Esophagus squamous epithelium (tissue), 4 donors: ENCODE measurements around the gene GBA2.

Experiments used
- POLR2A ChIP-seq, 4 donors: fragments of 450-650 bp; IDR thresholded peaks; one replicate each; pipeline ENCODE4 v1.6.1; 2017; ENCODE audit warnings: antibody characterized with exemption in 4 of 4, mild to moderate bottlenecking in 4 of 4, moderate library complexity in 3 of 4
- TF ChIP-seq, protein P1 (sequence below), 6 experiments: fragments of 450-650 bp in 4 of 6; fragments of 200-600 bp in 2 of 6; sonication (generic) in 2 of 6; IDR thresholded peaks; one replicate each; pipeline ENCODE4 v1.5.1; 2016 to 2019; ENCODE audit warnings: antibody characterized with exemption in 6 of 6, mild to moderate bottlenecking in 4 of 6, moderate library complexity in 4 of 6

DNA sequence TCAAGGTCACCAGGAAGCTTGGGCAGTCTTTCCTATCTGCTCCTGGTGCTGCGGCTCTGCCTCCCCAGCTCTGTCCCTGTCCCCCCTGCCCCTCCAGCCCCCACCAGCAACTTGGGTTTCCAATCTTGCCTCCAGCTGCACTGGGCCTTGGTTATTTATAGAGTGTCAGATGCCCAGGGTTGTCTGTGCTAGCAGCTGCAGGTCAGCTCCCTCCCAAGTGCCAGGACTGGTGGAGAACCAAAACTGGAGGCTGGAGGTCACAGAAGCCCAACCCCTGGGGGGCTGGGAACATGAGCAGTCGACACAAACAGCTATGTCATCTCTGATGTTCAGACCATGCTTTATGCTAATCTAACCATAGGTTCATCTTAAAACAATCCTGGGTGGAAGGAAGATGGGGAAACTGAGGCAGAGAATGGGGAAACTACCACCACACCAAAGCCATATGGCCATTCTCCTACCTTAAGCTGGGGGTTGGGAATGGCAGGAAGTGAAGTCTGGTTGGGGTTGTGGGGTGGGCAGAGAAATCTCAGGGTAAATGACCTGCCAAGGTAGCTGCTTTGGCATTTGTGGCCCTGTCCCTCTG, 61.0 kb downstream of the GBA2 start:
- TF ChIP-seq, protein P1, sequence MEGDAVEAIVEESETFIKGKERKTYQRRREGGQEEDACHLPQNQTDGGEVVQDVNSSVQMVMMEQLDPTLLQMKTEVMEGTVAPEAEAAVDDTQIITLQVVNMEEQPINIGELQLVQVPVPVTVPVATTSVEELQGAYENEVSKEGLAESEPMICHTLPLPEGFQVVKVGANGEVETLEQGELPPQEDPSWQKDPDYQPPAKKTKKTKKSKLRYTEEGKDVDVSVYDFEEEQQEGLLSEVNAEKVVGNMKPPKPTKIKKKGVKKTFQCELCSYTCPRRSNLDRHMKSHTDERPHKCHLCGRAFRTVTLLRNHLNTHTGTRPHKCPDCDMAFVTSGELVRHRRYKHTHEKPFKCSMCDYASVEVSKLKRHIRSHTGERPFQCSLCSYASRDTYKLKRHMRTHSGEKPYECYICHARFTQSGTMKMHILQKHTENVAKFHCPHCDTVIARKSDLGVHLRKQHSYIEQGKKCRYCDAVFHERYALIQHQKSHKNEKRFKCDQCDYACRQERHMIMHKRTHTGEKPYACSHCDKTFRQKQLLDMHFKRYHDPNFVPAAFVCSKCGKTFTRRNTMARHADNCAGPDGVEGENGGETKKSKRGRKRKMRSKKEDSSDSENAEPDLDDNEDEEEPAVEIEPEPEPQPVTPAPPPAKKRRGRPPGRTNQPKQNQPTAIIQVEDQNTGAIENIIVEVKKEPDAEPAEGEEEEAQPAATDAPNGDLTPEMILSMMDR (IDR thresholded peaks at IDR 0.05): no peak
- no peak for TF ChIP-seq POLR2A (IDR thresholded peaks at IDR 0.05)
